B cell (primary cell): ENCODE data around the gene CLDN6. TPM values are rescaled to one million over a fixed set of nuclear protein-coding genes. Genes with fewer than 3 reads are reported as not detected.

Experiments
- ATAC-seq: fragments of 200-7000 bp; cut with Tn5 transposase; one replicate; pipeline ENCODE4 v1.10.0; 2021; ENCODE audit warnings: low read depth, mild to moderate bottlenecking, moderate number of reproducible peaks, moderate library complexity
- CTCF ChIA-PET: fragments of 350-600 bp; sonication (Branson Sonifier 250); formaldehyde crosslinking; loops from one replicate; lab custom pipeline; 2021; ENCODE audit warnings: antibody characterized with exemption, inconsistent platforms; lab: Charles Lee
- POLR2A ChIA-PET: fragments of 350-600 bp; sonication (Branson Sonifier 250); formaldehyde crosslinking; loops from one replicate; lab custom pipeline; 2021; ENCODE audit warnings: antibody characterized with exemption; lab: Charles Lee
- DNase-seq: peaks from one replicate; pipeline ENCODE4 v3.0.0; 2013
- H2AFZ ChIP-seq: 2 replicates; pipeline ENCODE4 v1.6.1; 2012; ENCODE audit warnings: mild to moderate bottlenecking, low read depth, low read length; ENCODE audit not compliant: insufficient read depth, poor library complexity, severe bottlenecking
- H3K27ac ChIP-seq, 2 donors: 1 replicate in 1 of 2; 2 replicates in 1 of 2; pipeline ENCODE4 v1.5.1; 2012 to 2013; ENCODE audit warnings: low read length in 2 of 2, mild to moderate bottlenecking in 2 of 2, moderate library complexity in 1 of 2
- H3K27me3 ChIP-seq, 4 experiments: fragments of 200-600 bp in 1 of 4; sonication (generic) in 1 of 4; replicated peaks in 1 of 4; 1 replicate in 2 of 4; 2 replicates in 2 of 4; pipeline versions ENCODE4 v1.6.1 to v1.7.0; 2013 to 2016; ENCODE audit warnings: low read length in 3 of 4, mild to moderate bottlenecking in 2 of 4, mixed read lengths in 1 of 4, moderate library complexity in 1 of 4; ENCODE audit not compliant: insufficient read depth in 4 of 4, control insufficient read depth in 3 of 4; ENCODE audit errors: control extremely low read depth in 1 of 4
- H3K36me3 ChIP-seq, 2 experiments: replicated peaks in 1 of 2; 1 replicate in 1 of 2; 2 replicates in 1 of 2; pipeline versions ENCODE4 v1.6.1 to v1.7.1; 2013; ENCODE audit warnings: low read length in 1 of 2; ENCODE audit not compliant: insufficient read depth in 2 of 2, control insufficient read depth in 1 of 2; ENCODE audit errors: control extremely low read depth in 1 of 2, extremely low read depth in 1 of 2
- H3K4me1 ChIP-seq, 2 donors: fragments of 200-600 bp in 1 of 2; sonication (generic) in 1 of 2; 1 replicate in 1 of 2; 2 replicates in 1 of 2; pipeline versions ENCODE4 v1.5.1 to v1.6.1; 2013 to 2017; ENCODE audit warnings: low read length in 2 of 2; ENCODE audit not compliant: control insufficient read depth in 2 of 2, insufficient read depth in 2 of 2
- H3K4me2 ChIP-seq: replicated peaks from 2 replicates; pipeline ENCODE3; 2012; ENCODE audit warnings: mild to moderate bottlenecking, low read depth, low read length; ENCODE audit not compliant: poor library complexity, severe bottlenecking
- H3K4me3 ChIP-seq, 5 experiments: fragments of 200-600 bp in 1 of 5; sonication (generic) in 1 of 5; 1 replicate in 3 of 5; 2 replicates in 2 of 5; pipeline versions ENCODE4 v1.5.1 to v1.7.0; 2011 to 2016; ENCODE audit warnings: low read length in 4 of 5, mild to moderate bottlenecking in 4 of 5, low read depth in 2 of 5, control low read depth in 1 of 5, moderate library complexity in 1 of 5; ENCODE audit not compliant: insufficient read depth in 1 of 5; ENCODE audit errors: control extremely low read depth in 1 of 5, extremely low read depth in 1 of 5
- H3K79me2 ChIP-seq: fragments of 200-600 bp; sonication (generic); one replicate; pipeline ENCODE4 v1.6.0; 2016; ENCODE audit warnings: low read length; ENCODE audit not compliant: control insufficient read depth, insufficient read depth
- H3K9ac ChIP-seq: fragments of 200-600 bp; sonication (generic); 2 replicates; pipeline ENCODE4 v1.6.1; 2017; ENCODE audit warnings: mild to moderate bottlenecking, low read length, moderate library complexity
- H3K9me3 ChIP-seq, 3 donors: one replicate each; pipeline versions ENCODE4 v1.6.1 to v1.7.1; 2013; ENCODE audit warnings: low read length in 2 of 3; ENCODE audit not compliant: control insufficient read depth in 2 of 3, insufficient read depth in 1 of 3; ENCODE audit errors: control extremely low read depth in 1 of 3
- H4K20me1 ChIP-seq: 2 replicates; pipeline ENCODE4 v1.6.0; 2012; ENCODE audit warnings: mild to moderate bottlenecking, low read length; ENCODE audit not compliant: insufficient read depth, control insufficient read depth, poor library complexity, severe bottlenecking
- H3K27ac Mint-ChIP-seq: one replicate; pipeline ENCODE4 v1.8.0; 2021; ENCODE audit warnings: mixed read lengths
- H3K27me3 Mint-ChIP-seq: one replicate; pipeline ENCODE4 v1.8.0; 2021; ENCODE audit warnings: mixed read lengths
- H3K4me1 Mint-ChIP-seq: one replicate; pipeline ENCODE4 v1.8.0; 2021; ENCODE audit warnings: mixed read lengths
- H3K4me3 Mint-ChIP-seq: one replicate; pipeline ENCODE4 v1.8.0; 2021; ENCODE audit warnings: mixed read lengths
- H3K9me3 Mint-ChIP-seq: one replicate; pipeline ENCODE4 v1.8.0; 2022; ENCODE audit warnings: mixed read lengths; ENCODE audit not compliant: insufficient read depth
- CTCF ChIP-seq: fragments of 200-600 bp; IDR thresholded peaks from one replicate; pipeline ENCODE4 v1.8.0; 2022; ENCODE audit warnings: antibody characterized with exemption, mild to moderate bottlenecking
- EZH2 ChIP-seq: IDR thresholded peaks from 2 replicates; pipeline ENCODE4 v1.6.1; 2012; ENCODE audit warnings: borderline replicate concordance, low read depth, mild to moderate bottlenecking, moderate library complexity, low read length; ENCODE audit not compliant: insufficient read depth, poor library complexity, severe bottlenecking
- WGBS: methylation state at CpG from one replicate; pipeline ENCODE4 v1.1.5; 2013; ENCODE audit warnings: missing lambda C conversion rate; ENCODE audit not compliant: insufficient coverage; 5-methylcytosine and 5-hydroxymethylcytosine counted together
- intact Hi-C: fragments of 100-400 bp; cut with micrococcal nuclease; formaldehyde crosslinking; loops from one replicate; pipeline ENCODE4 v1.10.0; 2022
- polyA plus RNA-seq: library from polyadenylated mRNA; depleted of rRNA; stranded (reverse); fragments of >200 nt; gene quantifications from 2 replicates; pipeline ENCODE4 v1.2.3, GENCODE V29; 2012
- total RNA-seq, 2 donors: library from RNA; stranded (reverse); fragments of 120-200 nt in 1 of 2; gene quantifications; 1 replicate in 1 of 2; 2 replicates in 1 of 2; pipeline versions ENCODE4 v1.2.3 to v1.2.4, GENCODE V29; 2013 to 2022

Gene CLDN6
- total and polyA plus RNA-seq, 2 donors (not counting 1 experiment from before 2014, with no cell fraction given): not detected

- Mint-ChIP-seq H3K4me1 (peaks cover 32% of the 10 kb centered on the region), H3K27ac (no peak overlapping the region), H3K4me3 (no peak overlapping the region), H3K9me3 (no peaks in the 10 kb centered on the region), H3K27me3 (peaks cover 26% of the 10 kb centered on the region)
- DNase-seq (peak; percentile 91), ATAC-seq (peak; percentile 50)
- intact Hi-C loops: loop anchor here (1.0 to 10.0 kb wide), 4 partner anchors 8 to 1723 kb away; partner anchors contain the start of genes TNFRSF12A, UBE2I and ZNF263
- ChIA-PET POLR2A (interaction anchor here (0.6 to 2.3 kb wide), 10 partner anchors 17 to 1057 kb away, joined by 3 to 10 read pairs (median 4); partner anchors contain the start of gene ZNF213), CTCF (interaction anchor here (0.6 to 8.9 kb wide), 23 partner anchors 9 to 145 kb away, joined by 3 to 213 read pairs (median 4); partner anchors contain the start of genes FLYWCH2, PKMYT1, TNFRSF12A and ZNF213)
- Histone ChIP-seq H3K36me3 (peaks cover 0 to 18% of the 10 kb centered on the region in 2 experiments), H2AFZ (peak overlapping the region; percentile 23), H4K20me1 (peaks cover 47% of the 10 kb centered on the region), H3K27me3 (peaks cover 0 to 47% (median 23%) of the 10 kb centered on the region in 4 experiments), H3K79me2 (peaks cover 15% of the 10 kb centered on the region), H3K9ac (no peak overlapping the region), H3K9me3 (peaks cover 0 to 17% (median 0%) of the 10 kb centered on the region in 3 donors), H3K4me1 (peaks cover 36 to 37% of the 10 kb centered on the region in 2 donors), H3K4me2 (peak overlapping the region; percentile 72), H3K4me3 (no peak overlapping the region), H3K27ac (no peak overlapping the region)
- no peak for TF ChIP-seq EZH2
- peak; percentile 85 for TF ChIP-seq CTCF
- WGBS: 7% methylated on average over 58 of the region's 58 CpGs
Observed at GRCh38 chr16:3027983-3028715, 10.2 kb upstream of the CLDN6 start.
